Measurements from ENCODE around the gene KAZALD1. TPM values are rescaled to one million over a fixed set of nuclear protein-coding genes. Genes with fewer than 3 reads are reported as not detected.

KAZALD1 gene
- total RNA-seq, 1 donor from 2014 or later = 1.6 TPM

DNA sequence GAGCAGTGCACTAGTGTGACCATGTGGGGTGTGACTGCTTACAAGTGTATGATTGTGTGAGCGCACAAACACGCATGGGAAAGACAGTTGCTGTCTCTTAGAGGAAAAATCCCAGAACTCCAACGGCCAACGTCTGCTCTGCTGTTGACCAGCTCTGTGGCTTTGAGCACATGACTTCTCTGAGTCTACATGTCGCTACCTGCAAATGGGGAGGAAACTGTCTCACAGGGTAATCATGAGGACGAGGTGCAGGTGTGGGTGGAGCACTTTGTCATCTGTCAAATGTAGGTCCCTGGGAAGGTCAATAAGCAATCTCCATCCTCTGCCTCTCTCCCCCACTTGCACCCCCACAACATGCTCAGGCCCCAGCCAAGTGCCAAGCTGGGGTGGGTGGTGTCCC, 38.1 kb downstream of the KAZALD1 start:
- DNase-seq (ENCODE audit: low read depth) (peak; percentile 80), FAIRE-seq (peak; percentile 47)
- H3K27me3 ChIP-seq (ENCODE audit: control insufficient read depth, insufficient read depth, low read length) = peaks cover 12% of the 10 kb centered on the region
- H3K36me3 ChIP-seq (ENCODE audit: control insufficient read depth, insufficient read depth, low read length) = no peaks in the 10 kb centered on the region
- TF ChIP-seq, protein P1, sequence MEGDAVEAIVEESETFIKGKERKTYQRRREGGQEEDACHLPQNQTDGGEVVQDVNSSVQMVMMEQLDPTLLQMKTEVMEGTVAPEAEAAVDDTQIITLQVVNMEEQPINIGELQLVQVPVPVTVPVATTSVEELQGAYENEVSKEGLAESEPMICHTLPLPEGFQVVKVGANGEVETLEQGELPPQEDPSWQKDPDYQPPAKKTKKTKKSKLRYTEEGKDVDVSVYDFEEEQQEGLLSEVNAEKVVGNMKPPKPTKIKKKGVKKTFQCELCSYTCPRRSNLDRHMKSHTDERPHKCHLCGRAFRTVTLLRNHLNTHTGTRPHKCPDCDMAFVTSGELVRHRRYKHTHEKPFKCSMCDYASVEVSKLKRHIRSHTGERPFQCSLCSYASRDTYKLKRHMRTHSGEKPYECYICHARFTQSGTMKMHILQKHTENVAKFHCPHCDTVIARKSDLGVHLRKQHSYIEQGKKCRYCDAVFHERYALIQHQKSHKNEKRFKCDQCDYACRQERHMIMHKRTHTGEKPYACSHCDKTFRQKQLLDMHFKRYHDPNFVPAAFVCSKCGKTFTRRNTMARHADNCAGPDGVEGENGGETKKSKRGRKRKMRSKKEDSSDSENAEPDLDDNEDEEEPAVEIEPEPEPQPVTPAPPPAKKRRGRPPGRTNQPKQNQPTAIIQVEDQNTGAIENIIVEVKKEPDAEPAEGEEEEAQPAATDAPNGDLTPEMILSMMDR (IDR thresholded peaks at IDR 0.05; ENCODE audit: insufficient read depth, low read length, severe bottlenecking) = no peak
- no peak overlapping the region for H3K4me3 ChIP-seq (ENCODE audit: low read depth, low read length)

DNA sequence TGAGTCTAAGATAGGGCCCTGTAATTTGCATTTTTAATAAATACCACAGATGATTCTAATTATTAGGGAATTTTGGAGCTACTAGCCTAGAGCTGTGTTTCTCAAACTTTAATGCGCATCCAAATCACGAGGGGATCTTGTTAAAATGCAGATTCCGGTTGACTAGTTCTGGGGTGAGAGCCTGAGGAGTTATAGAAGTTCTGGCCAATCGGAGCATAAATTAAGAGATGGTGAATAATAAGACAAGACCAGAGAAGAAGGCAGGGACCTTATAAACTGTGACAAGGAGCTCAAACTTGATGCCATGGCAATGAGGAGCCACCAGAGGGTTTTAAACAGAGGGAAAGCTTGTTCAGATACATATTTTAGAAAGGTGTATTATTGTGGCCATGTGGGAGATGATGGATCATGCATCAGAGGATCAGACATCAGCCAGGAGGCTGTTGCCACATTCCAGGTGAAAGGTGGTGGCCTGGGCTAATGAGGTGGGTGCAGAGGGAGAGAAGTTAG, 39.6 kb downstream of the KAZALD1 start:
- no peak for FAIRE-seq

DNA sequence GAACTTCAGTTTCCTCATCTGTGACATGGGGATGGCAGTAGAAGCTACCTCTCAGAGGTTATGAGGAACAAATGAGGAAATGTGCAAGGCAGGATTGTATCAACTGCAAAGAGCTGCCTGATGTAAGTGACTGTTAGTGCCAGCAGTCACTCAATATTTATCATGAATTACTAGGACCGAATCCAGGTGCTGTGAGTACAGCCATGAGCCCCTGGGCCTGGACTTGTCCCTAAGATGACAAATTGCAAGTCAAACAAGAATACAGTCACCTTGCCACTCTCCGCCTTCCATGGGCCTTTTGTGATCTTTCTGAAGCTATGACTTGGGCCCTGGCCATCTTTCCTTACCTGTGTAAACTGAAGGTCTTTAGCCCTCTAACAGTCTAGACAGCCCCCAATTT, 41.6 kb downstream of the KAZALD1 start:
- H3K36me3 ChIP-seq (ENCODE audit: control insufficient read depth, insufficient read depth, low read length) = no peaks in the 10 kb centered on the region
- TF ChIP-seq, protein P1 (IDR thresholded peaks at IDR 0.05; ENCODE audit: insufficient read depth, low read length, severe bottlenecking) = no peak
- no peak for FAIRE-seq
- H3K27me3 ChIP-seq (ENCODE audit: control insufficient read depth, insufficient read depth, low read length) = peaks cover 13% of the 10 kb centered on the region
- DNase-seq (ENCODE audit: low read depth) = no peak
- no peak overlapping the region for H3K4me3 ChIP-seq (ENCODE audit: low read depth, low read length)

More for the DNA sequence above, 39.6 kb downstream of the KAZALD1 start:
- H3K4me3 ChIP-seq (ENCODE audit: low read depth, low read length) = no peak overlapping the region
- H3K27me3 ChIP-seq (ENCODE audit: control insufficient read depth, insufficient read depth, low read length) = peaks cover 12% of the 10 kb centered on the region
- no peaks in the 10 kb centered on the region for H3K36me3 ChIP-seq (ENCODE audit: control insufficient read depth, insufficient read depth, low read length)
- TF ChIP-seq, protein P1 (IDR thresholded peaks at IDR 0.05; ENCODE audit: insufficient read depth, low read length, severe bottlenecking) = no peak
- no peak for DNase-seq (ENCODE audit: low read depth)

DNA sequence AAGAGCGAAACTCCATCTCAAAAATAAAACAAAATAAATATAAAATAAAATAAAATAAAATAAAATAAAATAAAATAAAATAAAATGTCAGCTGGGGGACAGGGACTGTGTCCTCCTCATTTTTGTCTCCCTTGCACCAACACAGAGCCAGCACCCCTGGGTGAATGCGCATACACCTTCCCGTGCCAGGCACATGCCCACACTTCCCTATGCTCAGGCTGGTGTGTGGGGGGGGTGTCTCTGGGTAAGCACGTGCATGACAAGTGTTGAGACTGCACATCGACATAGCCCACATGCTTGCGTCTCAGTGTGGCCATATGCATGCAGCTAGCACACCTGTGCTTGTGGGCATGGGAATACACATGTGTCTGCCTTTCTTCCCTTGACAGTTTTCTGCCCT, 44.6 kb downstream of the KAZALD1 start:
- peaks cover 11% of the 10 kb centered on the region for H3K27me3 ChIP-seq (ENCODE audit: control insufficient read depth, insufficient read depth, low read length)
- H3K4me3 ChIP-seq (ENCODE audit: low read depth, low read length) = no peak overlapping the region
- no peak for FAIRE-seq
- H3K36me3 ChIP-seq (ENCODE audit: control insufficient read depth, insufficient read depth, low read length) = no peaks in the 10 kb centered on the region
- DNase-seq (ENCODE audit: low read depth) = no peak
- TF ChIP-seq, protein P1 (IDR thresholded peaks at IDR 0.05; ENCODE audit: insufficient read depth, low read length, severe bottlenecking) = no peak

DNA sequence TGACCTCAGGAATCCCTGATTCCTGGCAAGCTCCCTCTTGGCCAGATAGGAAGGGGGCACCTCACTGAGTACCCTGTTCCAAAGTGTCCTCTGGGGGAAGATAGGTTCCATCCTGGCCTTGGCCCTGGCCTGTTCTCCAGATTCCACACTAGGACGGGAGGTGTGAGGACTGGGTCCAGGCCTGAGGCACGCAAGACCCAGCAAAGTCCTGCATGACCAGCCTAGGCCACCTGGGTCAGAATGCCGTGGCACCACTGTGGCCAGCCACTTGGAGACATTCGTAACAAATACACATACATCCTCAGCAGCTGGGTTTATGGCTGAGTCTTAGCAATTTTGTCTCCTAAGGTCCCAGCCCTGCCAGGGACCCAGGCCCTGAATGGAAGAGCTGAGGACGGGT, 46.0 kb downstream of the KAZALD1 start:
- Histone ChIP-seq H3K27me3 (ENCODE audit: control insufficient read depth, insufficient read depth, low read length) (peaks cover 4% of the 10 kb centered on the region), H3K4me3 (ENCODE audit: low read depth, low read length) (no peak overlapping the region), H3K36me3 (ENCODE audit: control insufficient read depth, insufficient read depth, low read length) (no peaks in the 10 kb centered on the region)
- TF ChIP-seq, protein P1 (IDR thresholded peaks at IDR 0.05; ENCODE audit: insufficient read depth, low read length, severe bottlenecking) = no peak
- FAIRE-seq = peak; percentile 36
- no peak for DNase-seq (ENCODE audit: low read depth)

DNA sequence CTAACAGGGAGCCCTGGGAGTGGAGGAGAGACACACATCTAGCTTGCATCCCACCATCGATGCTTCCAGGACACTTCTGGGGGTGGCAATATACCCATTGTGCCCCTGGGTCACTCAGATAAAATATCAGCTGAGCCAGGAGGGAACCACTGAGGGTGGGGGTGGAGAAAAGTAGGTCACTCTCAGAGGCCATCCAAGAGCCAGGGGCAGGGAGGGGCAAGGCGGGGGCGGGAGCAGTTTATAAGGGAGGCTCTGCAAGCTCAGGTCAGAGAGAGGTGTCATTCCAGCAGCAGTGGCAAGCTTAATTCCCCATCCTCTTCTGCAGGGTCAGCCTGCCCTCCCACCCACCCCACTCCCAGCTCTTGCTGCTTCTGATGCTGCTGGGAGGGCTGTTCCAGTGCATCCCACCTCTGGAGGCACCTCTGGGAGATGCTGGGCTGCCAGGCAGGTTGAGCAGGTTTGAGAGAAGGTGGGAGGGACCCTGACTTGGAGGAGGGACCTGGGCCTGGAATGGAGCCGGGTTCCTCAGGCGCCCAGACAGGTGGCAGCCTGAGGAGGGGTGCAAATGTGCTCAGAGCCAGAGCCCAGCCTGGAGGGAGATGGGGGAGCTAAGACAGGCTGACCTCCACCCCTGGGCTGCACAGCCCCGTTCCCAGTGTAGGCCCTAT, 49.2 kb downstream of the KAZALD1 start:
- TF ChIP-seq, protein P1 (IDR thresholded peaks at IDR 0.05; ENCODE audit: insufficient read depth, low read length, severe bottlenecking) = no peak
- no peak overlapping the region for H3K4me3 ChIP-seq (ENCODE audit: low read depth, low read length)
- no peaks in the 10 kb centered on the region for H3K36me3 ChIP-seq (ENCODE audit: control insufficient read depth, insufficient read depth, low read length)
- H3K27me3 ChIP-seq (ENCODE audit: control insufficient read depth, insufficient read depth, low read length) = peaks cover 10% of the 10 kb centered on the region
- FAIRE-seq (no peak), DNase-seq (ENCODE audit: low read depth) (no peak)

All from bronchial epithelial cell (primary cell).